Subcutaneous adipose tissue (tissue), 4 donors: Measurements from ENCODE around the gene PTPRD. TPM values are rescaled to one million over a fixed set of nuclear protein-coding genes. Genes with fewer than 3 reads are reported as not detected.

Experiments used
- total RNA-seq, 4 donors: library from RNA; depleted of rRNA; stranded (reverse); fragments of >200 nt; gene quantifications; one replicate each; pipeline ENCODE4 v1.1.0, GENCODE V29; 2016
- TF ChIP-seq, protein P1 (sequence below): fragments of 450-650 bp; IDR thresholded peaks from one replicate; pipeline ENCODE4 v1.5.1; 2016; ENCODE audit warnings: low read depth, mild to moderate bottlenecking, control low read depth, antibody characterized with exemption, moderate library complexity

PTPRD gene
- total RNA-seq, 4 donors from 2014 or later: 5.1 to 17.3 (median 12.1) TPM

DNA sequence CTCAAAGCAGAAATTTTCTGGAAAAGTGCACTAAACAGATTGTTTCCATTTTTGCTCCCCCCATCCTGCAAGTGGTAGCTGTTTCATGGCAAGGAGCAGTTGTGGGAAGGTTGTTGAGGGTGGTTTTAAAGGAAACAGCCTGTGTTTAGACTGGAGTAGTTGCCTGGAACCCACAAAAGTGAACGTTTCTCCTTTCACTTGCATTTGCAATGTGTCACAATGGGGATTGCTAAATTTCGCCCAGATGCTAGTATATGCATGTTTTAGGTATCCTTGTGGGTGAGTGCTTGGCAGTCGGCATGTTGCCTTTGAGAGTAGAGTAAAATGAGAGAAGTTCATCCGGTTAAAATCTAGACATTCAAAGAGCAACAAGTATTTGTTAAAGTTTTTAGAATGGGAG is 1713.3 kb downstream of the PTPRD start:
- TF ChIP-seq, protein P1, sequence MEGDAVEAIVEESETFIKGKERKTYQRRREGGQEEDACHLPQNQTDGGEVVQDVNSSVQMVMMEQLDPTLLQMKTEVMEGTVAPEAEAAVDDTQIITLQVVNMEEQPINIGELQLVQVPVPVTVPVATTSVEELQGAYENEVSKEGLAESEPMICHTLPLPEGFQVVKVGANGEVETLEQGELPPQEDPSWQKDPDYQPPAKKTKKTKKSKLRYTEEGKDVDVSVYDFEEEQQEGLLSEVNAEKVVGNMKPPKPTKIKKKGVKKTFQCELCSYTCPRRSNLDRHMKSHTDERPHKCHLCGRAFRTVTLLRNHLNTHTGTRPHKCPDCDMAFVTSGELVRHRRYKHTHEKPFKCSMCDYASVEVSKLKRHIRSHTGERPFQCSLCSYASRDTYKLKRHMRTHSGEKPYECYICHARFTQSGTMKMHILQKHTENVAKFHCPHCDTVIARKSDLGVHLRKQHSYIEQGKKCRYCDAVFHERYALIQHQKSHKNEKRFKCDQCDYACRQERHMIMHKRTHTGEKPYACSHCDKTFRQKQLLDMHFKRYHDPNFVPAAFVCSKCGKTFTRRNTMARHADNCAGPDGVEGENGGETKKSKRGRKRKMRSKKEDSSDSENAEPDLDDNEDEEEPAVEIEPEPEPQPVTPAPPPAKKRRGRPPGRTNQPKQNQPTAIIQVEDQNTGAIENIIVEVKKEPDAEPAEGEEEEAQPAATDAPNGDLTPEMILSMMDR: no peak

GRCh38 chr9:8895861-8896224 is 1717.0 kb downstream of the PTPRD start:
- TF ChIP-seq, protein P1: no peak

DNA sequence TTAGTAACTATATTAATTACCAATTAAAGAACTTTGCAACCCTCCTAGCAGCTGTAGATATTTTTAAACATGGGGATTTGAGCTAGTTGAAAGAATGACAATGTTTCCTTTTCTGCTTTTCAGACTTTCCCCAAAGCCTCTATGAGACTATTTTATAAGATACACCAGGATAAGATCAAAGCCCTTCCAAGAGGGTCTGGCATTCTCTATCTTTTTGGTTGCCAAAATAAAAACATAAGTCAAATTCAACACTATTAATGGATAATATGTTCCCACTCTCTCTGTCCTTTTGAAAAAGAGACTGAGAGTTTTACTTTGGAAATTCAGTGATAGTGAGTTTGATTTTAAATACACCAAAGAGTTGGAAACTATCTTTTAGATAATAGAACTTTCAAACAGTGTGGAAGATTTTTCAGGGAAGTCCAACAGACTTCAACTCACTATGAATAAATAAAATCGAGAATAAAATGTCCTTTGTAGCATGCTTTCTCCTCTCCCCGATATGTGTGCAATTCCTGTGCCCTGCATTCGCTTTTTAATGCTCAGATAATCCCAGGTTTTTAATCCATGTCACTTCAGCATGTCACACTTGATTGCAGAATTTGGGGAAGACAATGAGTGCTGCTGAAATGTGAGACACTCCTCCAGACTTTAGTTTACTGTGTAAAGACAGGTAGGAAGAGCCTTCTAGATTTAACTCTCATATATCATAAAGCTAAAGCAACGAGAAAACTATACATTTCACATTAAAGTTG is 1717.5 kb downstream of the PTPRD start:
- TF ChIP-seq, protein P1: no peak

DNA sequence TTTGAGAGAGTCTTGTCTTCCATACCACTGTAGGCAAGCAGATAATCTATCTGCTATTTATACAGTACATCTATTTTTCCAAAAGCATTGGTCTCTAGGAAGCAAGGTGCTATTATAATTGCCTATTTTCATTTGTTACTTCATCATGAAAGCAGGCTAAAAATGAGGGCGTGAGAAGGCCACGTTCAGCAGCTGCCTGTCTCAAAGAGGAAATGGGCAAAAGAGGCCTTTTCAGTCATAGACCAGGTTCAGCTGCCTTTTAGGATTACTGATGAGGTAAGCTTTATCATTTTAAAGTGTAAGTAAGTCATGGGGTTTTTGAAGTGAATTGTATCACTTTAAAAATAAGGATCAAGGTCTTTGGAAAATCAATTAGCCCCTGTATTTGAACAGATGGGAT is 1722.1 kb downstream of the PTPRD start:
- TF ChIP-seq, protein P1: no peak

DNA sequence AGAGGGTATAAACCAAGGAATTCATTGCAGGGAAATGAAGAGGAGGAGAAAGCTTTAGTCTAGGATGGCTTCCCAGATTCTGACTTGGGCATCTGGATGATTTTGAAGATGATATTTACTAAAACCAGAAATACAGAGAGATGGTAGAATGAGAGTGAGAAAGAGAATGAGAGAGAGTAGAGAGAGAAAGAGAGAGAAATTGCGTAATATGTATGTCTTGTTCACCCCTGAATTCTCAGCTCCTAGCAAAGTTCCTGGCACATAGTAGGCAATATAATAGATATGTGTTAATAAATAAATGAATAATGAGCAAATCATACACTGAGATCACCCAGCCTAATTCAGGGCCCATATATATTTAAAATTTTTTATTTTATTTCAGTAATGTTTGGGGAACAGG is 1723.7 kb downstream of the PTPRD start:
- TF ChIP-seq, protein P1: no peak

- TF ChIP-seq, protein P1: no peak
Observed at GRCh38 chr9:8888591-8888990, 1724.2 kb downstream of the PTPRD start.

- TF ChIP-seq, protein P1: no peak
Observed at GRCh38 chr9:8887369-8887768, 1725.4 kb downstream of the PTPRD start.
